CD4-positive, alpha-beta T cell (primary cell): ENCODE measurements around the gene RRAD. TPM values are rescaled to one million over a fixed set of nuclear protein-coding genes. Genes with fewer than 3 reads are reported as not detected.

Source experiments
- ATAC-seq: fragments of 200-7000 bp; cut with Tn5 transposase; one replicate; pipeline ENCODE4 v1.10.0; 2022; ENCODE audit warnings: mild to moderate bottlenecking; ENCODE audit not compliant: poor library complexity
- CTCF ChIA-PET: fragments of 350-600 bp; sonication (Branson Sonifier 250); formaldehyde crosslinking; loops from one replicate; lab custom pipeline; 2021; ENCODE audit warnings: antibody characterized with exemption, inconsistent platforms; lab: Charles Lee
- POLR2A ChIA-PET: fragments of 350-600 bp; sonication (Branson Sonifier 250); formaldehyde crosslinking; loops from one replicate; lab custom pipeline; 2021; ENCODE audit warnings: antibody characterized with exemption, inconsistent platforms; lab: Charles Lee
- DNase-seq, 14 experiments: peaks; one replicate each; pipeline ENCODE4 v3.0.0-alpha.2; 2013 to 2020; ENCODE audit warnings: mixed read lengths in 2 of 14
- H3K27ac ChIP-seq, 2 donors: one replicate each; pipeline versions ENCODE4 v1.5.1 to v1.7.0; 2013; ENCODE audit warnings: low read length in 2 of 2, low read depth in 1 of 2, mild to moderate bottlenecking in 1 of 2
- H3K27me3 ChIP-seq, 2 experiments: 1 replicate in 1 of 2; 2 replicates in 1 of 2; pipeline versions ENCODE4 v1.6.1 to v1.7.0; 2013; ENCODE audit warnings: low read length in 2 of 2, control low read depth in 1 of 2, mild to moderate bottlenecking in 1 of 2, moderate library complexity in 1 of 2; ENCODE audit not compliant: insufficient read depth in 2 of 2, control insufficient read depth in 1 of 2
- H3K36me3 ChIP-seq: one replicate; pipeline ENCODE4 v1.6.1; 2013; ENCODE audit warnings: low read length, control low read depth; ENCODE audit not compliant: insufficient read depth
- H3K4me1 ChIP-seq: one replicate; pipeline ENCODE4 v1.6.1; 2013; ENCODE audit warnings: low read length, control low read depth; ENCODE audit not compliant: insufficient read depth
- H3K4me3 ChIP-seq: one replicate; pipeline ENCODE4 v1.5.1; 2013; ENCODE audit warnings: mild to moderate bottlenecking, low read length, moderate library complexity
- H3K9me3 ChIP-seq, 2 experiments: 1 replicate in 1 of 2; 2 replicates in 1 of 2; pipeline versions ENCODE4 v1.6.1 to v1.7.0; 2013; ENCODE audit warnings: low read length in 2 of 2, mild to moderate bottlenecking in 2 of 2, control low read depth in 1 of 2, moderate library complexity in 1 of 2; ENCODE audit not compliant: control insufficient read depth in 1 of 2, insufficient read depth in 1 of 2
- H3K27ac Mint-ChIP-seq: one replicate; pipeline ENCODE4 v1.8.0; 2020; ENCODE audit warnings: mixed read lengths
- H3K27me3 Mint-ChIP-seq: one replicate; pipeline ENCODE4 v1.8.0; 2021; ENCODE audit warnings: mixed read lengths
- H3K36me3 Mint-ChIP-seq: one replicate; pipeline ENCODE4 v1.8.0; 2021; ENCODE audit warnings: low read depth, mixed read lengths
- H3K4me1 Mint-ChIP-seq: one replicate; pipeline ENCODE4 v1.8.0; 2021; ENCODE audit warnings: low read depth, mixed read lengths
- H3K4me3 Mint-ChIP-seq: one replicate; pipeline ENCODE4 v1.8.0; 2020; ENCODE audit warnings: mild to moderate bottlenecking, mixed read lengths
- H3K9me3 Mint-ChIP-seq: one replicate; pipeline ENCODE4 v1.8.0; 2020; ENCODE audit warnings: mixed read lengths
- intact Hi-C, 2 experiments: fragments of 100-400 bp; cut with DNase I in 1 of 2; cut with micrococcal nuclease in 1 of 2; formaldehyde crosslinking; loops; one replicate each; pipeline versions ENCODE4 v1.15.1 to v1.9.0; 2023 to 2025; cut with DNase I, micrococcal nuclease
- total RNA-seq, 174 experiments: library from RNA in 2 of 174; stranded (reverse) in 2 of 174; gene quantifications; one replicate each; pipeline ENCODE4 v1.2.3 and lab custom pipeline; 2021 to 2026
- TF ChIP-seq, protein P1 (sequence below): fragments of 200-600 bp; IDR thresholded peaks from one replicate; pipeline ENCODE4 v1.8.0; 2022; ENCODE audit warnings: antibody characterized with exemption, mild to moderate bottlenecking

The RRAD gene
- total RNA-seq, 2 experiments from 2014 or later: 0.28 to 0.49 TPM

DNA sequence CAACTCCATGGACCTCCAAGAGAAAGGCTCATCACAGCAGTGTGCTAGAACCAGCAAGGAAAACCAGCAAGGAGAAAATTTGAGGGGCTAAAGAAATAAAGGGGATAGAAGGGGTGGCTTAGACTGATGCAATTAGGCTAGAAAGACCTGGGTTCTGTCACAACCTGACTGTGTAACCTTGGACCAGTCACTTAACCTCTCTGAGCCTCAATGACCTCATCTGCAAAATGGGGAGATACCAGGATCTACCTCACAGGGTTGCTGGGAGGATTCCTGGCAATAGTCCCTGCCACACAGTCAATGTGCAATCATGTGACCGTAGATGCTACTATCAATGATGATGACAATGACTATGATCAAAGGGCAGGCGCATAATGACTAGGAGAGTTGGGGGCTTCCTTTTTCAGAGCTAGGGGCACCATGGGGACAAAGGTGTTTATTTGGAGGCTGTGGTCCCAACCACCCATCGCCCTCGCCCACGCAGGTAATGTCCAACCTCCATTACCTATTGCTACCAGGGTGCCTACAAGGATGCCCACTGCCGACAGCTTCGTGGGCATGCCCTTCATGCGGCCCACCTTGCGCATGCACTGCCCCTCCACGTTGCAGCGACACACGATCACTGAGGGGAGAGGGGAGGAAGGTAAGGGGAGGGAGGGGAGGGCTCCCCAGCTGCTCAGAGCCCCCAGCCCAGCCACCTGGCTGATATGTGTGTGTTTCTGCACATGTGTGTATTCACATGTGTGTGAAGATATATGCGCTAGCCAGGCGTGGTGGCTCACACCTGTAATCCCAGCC lies 16.4 kb downstream of the RRAD start:
- CTCF ChIA-PET: no interaction called here
- H3K36me3 ChIP-seq: no peaks in the 10 kb centered on the region
- no peaks in the 10 kb centered on the region for H3K9me3 ChIP-seq
- ATAC-seq (no peak), DNase-seq (no peak)
- no peak overlapping the region for H3K4me3 ChIP-seq
- intact Hi-C loops: no loop called here
- no peaks in the 10 kb centered on the region for H3K9me3 Mint-ChIP-seq
- POLR2A ChIA-PET: no interaction called here
- H3K27me3 Mint-ChIP-seq: no peaks in the 10 kb centered on the region
- H3K27ac Mint-ChIP-seq: no peak overlapping the region
- peaks cover 8% of the 10 kb centered on the region for H3K4me1 ChIP-seq
- no peaks in the 10 kb centered on the region for H3K36me3 Mint-ChIP-seq
- TF ChIP-seq, protein P1, sequence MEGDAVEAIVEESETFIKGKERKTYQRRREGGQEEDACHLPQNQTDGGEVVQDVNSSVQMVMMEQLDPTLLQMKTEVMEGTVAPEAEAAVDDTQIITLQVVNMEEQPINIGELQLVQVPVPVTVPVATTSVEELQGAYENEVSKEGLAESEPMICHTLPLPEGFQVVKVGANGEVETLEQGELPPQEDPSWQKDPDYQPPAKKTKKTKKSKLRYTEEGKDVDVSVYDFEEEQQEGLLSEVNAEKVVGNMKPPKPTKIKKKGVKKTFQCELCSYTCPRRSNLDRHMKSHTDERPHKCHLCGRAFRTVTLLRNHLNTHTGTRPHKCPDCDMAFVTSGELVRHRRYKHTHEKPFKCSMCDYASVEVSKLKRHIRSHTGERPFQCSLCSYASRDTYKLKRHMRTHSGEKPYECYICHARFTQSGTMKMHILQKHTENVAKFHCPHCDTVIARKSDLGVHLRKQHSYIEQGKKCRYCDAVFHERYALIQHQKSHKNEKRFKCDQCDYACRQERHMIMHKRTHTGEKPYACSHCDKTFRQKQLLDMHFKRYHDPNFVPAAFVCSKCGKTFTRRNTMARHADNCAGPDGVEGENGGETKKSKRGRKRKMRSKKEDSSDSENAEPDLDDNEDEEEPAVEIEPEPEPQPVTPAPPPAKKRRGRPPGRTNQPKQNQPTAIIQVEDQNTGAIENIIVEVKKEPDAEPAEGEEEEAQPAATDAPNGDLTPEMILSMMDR: no peak
- H3K4me3 Mint-ChIP-seq: no peak overlapping the region
- H3K4me1 Mint-ChIP-seq: peaks cover 12% of the 10 kb centered on the region
- no peak overlapping the region for H3K27ac ChIP-seq
- no peaks in the 10 kb centered on the region for H3K27me3 ChIP-seq

- Histone ChIP-seq H3K4me3 (no peak overlapping the region), H3K36me3 (no peaks in the 10 kb centered on the region), H3K27ac (no peak overlapping the region), H3K4me1 (peaks cover 8% of the 10 kb centered on the region), H3K27me3 (no peaks in the 10 kb centered on the region), H3K9me3 (no peaks in the 10 kb centered on the region)
- ChIA-PET CTCF (no interaction called here), POLR2A (no interaction called here)
- TF ChIP-seq, protein P1: no peak
- H3K4me3 Mint-ChIP-seq: no peak overlapping the region
- H3K27ac Mint-ChIP-seq: no peak overlapping the region
- H3K4me1 Mint-ChIP-seq: peaks cover 12% of the 10 kb centered on the region
- ATAC-seq (no peak), DNase-seq (no peak)
- intact Hi-C loops: no loop called here
- no peaks in the 10 kb centered on the region for H3K9me3 Mint-ChIP-seq
- H3K27me3 Mint-ChIP-seq: no peaks in the 10 kb centered on the region
- H3K36me3 Mint-ChIP-seq: no peaks in the 10 kb centered on the region
These were observed 17.2 kb downstream of the RRAD start for GRCh38 chr16:66908116-66908515.

DNA sequence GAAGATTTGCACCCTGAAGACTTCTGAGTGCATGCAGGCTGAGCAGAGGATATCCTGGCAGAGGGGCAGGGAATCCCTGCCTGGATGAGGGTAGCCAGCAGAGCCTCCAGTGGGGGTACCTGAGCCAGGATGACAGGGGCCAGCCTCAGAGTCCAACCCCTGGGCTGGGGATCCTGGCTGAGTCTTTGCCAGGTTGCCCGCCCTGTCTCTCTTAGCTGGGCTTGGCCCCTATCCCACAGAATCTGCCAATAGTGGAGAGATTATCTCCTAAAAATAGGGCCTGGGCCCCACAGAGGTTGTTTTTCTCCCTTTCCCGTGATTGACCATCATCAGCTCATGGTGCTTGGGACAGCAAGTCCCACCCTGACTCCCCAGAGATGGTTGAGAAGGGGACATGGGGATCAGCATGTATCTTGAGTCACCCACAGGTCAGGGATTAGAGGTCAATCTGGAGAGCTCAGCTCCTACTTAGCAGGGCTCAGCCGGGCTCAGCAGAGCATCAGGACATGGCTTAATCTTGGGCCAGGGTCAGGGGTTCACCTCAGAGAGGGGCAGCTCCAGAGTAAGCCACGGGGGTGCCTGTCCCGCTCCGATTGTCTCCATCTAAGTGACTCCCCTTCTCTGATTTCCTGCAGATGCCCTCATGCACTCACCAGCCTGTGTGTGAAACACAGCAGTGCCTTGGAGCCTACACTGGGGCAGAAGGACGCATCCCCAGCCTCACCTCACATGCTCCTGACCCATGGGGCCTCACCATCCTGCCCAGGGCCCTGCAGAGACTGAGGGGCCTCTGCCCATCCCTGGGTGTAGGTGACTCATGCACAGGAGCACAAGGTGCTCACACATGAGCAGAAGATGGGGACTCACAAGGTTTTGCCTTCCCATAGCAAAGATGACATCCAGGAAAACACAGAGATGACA lies 18.2 kb downstream of the RRAD start:
- H3K9me3 Mint-ChIP-seq: no peaks in the 10 kb centered on the region
- Histone ChIP-seq H3K4me3 (no peak overlapping the region), H3K27ac (no peak overlapping the region), H3K9me3 (no peaks in the 10 kb centered on the region), H3K27me3 (no peaks in the 10 kb centered on the region), H3K36me3 (no peaks in the 10 kb centered on the region), H3K4me1 (peaks cover 8% of the 10 kb centered on the region)
- intact Hi-C loops: no loop called here
- H3K27me3 Mint-ChIP-seq: no peaks in the 10 kb centered on the region
- no peaks in the 10 kb centered on the region for H3K36me3 Mint-ChIP-seq
- DNase-seq (no peak), ATAC-seq (no peak)
- no peak overlapping the region for H3K27ac Mint-ChIP-seq
- TF ChIP-seq, protein P1: no peak
- H3K4me1 Mint-ChIP-seq: peaks cover 12% of the 10 kb centered on the region
- ChIA-PET POLR2A (no interaction called here), CTCF (no interaction called here)
- H3K4me3 Mint-ChIP-seq: no peak overlapping the region
